GM18502 (cell line): ENCODE measurements around the gene PTX4.

Experiments used
- ATAC-seq: cut with Tn5 transposase; IDR thresholded peaks from one replicate; pipeline ENCODE4 v1.9.1; 2021; ENCODE audit warnings: mild to moderate bottlenecking; ENCODE audit not compliant: unreplicated experiment, poor library complexity

PTX4 gene

DNA sequence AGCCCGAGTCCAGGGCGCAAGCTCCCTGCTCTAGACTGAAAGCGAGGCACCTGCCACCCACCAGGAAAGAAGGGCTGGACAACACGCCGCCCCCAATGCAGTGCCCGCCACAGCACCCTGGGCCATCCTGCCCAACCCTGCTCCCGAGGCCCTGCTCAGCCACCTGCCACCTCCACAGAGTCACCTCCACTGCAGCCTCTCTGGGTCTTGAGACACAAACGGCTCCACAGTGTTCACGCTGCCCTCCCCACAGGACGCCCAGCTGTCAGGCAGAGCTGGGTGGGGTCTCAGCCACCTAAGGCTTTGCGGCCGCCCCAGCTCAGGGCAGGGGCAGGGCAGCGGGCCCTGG, 23.2 kb downstream of the PTX4 start:
- no peak for ATAC-seq

DNA sequence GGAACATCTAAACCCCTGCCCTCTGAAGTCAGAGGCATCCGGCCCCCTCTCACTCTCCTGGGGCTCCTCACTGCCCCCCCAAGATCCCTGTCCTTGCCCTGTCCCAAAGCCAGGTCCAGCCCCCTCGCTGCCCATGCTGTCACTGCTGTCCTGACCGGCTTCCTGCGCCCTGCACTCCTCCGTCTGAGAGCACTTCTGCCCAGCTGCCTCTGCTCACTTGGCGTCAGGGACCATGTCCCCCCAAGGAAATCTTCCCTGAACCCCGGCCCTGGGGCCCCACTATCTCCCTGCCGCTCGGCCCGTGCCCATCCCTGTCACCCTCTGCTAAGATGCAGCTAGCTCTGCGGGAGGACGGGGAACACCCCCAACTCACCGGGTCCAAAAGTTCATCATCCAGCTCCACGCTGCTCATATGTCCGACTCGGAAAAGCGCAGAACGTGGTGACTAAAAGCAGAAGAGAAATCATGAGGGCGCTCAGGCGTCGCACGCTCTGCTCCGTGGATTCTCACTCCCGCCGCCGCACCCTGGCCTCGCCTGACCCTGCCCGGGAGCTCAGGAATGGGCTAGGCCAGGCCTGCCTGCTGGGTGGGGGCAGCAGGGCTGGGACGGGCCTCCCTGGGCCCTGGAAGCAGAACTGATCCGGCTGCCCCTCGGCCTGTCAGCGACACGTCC, 23.7 kb downstream of the PTX4 start:
- no peak for ATAC-seq

DNA sequence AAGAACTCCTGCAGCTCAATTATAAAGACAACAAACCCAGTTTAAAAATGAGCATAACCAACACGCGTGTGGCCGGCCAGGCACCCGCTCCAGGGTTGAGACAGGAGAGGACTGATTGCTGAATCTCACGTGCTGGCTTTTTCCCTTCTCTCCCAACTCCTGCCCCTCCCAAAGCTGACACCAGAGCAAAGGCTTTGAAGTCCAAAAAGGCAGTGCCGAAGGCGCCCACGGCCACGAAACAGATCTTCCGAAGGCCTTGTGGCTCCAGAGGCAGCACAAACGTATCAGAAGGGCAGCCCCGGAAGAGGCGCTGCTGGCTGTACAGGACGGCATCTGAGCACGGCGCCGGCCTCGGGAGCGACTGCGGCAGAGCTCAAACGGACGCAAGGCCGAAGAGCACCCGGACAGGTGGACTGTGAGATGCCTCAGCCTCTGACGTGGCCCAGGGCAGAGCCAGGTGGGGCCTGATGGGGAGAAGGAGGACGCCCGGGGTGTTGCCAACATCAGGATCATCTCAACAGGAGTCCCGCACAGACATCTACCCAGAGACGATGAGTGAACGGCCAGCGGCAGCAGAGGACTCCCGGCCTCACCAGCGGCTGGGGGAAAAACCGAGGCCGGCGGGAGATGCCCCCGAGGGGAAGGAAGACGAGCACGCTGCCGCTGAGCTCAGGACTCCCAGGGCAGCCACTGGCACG, 24.4 kb downstream of the PTX4 start:
- no peak for ATAC-seq

DNA sequence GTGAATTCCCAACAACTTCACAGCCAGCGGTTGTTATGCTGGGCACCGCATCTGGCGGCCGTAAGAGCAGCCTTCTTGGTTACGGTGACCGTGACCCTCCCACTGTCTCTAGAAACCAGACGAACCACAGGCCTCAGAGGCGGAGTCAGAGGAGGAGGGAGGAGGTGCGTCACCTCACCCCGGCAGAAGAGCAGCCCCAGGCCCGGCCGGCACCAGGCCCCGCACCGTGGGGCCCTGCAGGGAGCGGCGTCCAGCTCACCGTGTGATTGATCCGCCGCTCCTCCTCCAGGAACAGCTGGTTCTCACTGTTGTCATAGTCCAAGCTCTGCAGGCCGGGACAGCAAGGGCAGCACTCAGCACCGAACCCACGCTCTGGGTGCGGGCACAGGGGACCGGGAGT, 27.6 kb downstream of the PTX4 start:
- ATAC-seq, result no peak

DNA sequence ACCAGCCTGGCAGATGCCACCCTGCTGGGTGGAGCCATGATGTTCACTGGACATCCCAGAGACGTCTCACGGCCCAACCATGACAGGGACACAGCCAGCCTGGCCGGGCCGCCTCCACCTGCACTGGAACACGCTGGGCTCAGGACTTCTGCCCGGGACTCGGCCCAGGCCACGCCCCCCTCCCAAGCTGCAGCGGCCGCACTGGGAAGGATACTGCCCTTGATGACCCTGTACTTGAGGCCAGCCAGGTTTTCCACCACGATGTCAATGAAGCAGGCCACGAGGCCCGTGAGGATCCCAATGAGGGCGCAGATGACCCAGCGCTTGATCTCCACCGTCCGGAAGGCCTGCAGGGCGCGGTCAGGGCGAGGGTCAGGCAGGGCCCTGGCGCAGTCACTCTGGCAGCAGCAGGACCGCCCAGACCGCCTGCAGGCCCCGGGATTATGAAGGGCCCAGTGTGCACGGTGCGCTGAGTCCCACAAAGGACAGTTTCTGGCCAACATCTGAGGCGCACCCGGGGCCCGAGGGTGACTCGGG, 28.1 kb downstream of the PTX4 start:
- no peak for ATAC-seq

DNA sequence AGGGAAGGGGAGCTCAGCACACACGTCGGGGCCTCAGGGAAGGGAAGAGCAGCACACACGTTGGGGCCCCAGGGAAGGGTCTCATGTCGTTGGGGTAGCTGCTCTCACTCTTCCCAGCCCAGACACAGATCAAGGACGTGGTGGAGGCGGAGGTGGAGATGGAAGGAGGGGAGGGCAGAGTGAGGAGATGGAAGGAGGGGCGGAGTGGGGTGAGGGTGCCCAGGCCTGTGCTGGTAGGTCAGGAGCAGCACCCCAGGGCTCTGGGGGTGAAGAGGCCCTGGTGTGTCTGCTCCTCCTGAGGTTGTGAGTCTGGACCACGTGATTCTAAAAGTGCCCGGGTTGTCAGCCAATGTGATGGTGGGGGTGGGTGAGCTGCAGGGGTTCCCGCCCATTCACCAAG, 28.8 kb downstream of the PTX4 start:
- no peak for ATAC-seq

DNA sequence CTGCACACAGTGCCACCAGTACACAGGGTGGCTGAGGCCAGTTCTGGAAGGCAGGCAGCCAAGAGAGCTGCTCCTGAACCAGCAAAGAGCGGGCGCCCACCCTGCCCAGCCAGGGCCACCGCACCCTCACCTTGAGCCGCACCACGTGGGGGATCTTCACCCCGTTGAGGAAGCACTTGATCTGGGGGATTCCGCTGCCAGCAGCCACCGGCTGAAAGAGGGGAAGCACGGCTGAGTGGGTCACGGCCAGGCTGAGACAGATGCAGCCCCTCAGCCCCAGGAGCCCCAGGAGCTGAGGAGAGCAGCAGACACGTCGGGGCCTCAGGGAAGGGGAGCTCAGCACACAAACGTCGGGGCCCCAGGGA, 29.8 kb downstream of the PTX4 start:
- ATAC-seq, result no peak

DNA sequence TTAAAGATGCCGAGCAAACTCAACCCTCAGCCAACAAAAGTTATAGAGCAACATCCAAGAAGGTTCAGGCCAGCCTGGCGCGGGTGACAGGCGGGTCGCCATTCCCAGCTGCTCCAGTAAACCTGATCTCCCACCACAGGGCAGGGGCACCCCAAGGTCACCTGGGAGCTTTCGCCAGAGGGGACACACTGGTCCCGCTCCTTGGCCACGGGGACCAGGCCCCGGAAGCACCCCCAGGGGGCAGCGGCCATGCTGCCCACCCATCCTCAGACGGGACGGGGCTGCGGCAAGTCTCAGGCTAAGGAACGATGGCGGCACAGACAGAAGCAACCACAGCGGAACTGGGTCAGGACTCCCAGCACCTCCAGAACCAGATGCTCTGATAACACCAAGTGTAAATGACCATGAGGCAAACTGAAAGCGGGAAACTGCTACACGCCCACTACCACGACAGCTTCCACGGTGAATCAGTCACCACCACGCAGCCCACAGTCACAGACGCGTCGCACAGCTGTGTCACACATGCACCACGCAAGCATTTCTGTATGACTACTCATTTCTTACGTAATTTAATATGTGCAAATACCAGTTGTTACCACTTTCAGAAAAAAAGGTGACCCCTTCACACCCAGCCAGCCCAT, 30.3 kb downstream of the PTX4 start:
- ATAC-seq, result no peak

DNA sequence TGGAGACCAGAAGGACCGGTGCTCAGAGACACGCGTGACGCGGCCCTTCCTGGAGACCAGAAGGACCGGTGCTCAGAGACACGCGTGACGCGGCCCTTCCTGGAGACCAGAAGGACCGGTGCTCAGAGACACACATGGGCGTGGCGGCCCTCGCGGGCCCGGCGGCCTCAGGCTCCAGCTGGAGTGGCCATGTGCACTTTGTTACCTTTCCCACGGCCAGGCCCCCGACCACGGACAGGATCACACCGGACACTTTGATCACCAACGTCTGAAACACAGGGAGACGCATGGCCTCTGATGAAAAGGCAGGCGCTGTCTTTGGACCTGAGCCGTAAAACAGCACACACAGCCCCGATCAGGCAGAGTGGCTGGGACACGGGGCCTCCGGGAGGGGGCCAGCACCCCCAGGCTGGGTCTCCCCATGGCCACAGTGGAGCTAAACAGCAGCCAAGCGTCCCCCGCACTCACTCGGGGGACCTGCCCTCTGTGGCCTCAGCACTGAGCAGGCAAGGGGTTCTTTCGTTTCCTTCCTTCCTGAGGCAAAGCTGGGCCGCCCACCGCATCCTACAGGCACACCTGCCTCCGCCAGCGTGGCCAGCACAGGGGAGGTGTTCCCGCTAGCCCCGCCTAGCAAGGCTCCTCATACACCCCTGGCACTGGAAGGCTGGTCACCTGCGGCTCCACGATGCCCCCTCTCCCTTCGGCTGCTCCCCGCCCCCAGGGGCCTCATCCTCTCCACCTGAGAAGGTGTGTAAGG, 31.1 kb downstream of the PTX4 start:
- ATAC-seq, result no peak

DNA sequence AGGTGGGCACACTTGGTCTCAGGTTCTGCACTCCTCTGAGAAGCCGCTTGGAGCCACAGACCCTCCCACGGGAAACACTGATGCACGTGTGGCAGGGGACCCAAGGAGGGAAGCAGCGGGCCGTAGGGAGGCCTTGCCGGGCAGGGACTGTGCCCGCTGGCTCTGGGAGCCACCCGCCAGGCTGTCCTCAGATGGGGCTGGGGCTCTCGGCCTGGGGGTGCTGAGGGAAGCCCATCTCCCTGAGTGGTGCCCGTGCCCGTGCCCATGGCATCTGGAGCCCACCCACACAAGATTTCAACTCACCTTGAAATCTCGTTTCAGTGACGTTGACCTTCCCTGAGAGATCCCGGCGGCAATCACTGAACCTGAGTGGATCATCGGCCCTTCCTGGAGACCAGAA, 31.8 kb downstream of the PTX4 start:
- ATAC-seq, result no peak

DNA sequence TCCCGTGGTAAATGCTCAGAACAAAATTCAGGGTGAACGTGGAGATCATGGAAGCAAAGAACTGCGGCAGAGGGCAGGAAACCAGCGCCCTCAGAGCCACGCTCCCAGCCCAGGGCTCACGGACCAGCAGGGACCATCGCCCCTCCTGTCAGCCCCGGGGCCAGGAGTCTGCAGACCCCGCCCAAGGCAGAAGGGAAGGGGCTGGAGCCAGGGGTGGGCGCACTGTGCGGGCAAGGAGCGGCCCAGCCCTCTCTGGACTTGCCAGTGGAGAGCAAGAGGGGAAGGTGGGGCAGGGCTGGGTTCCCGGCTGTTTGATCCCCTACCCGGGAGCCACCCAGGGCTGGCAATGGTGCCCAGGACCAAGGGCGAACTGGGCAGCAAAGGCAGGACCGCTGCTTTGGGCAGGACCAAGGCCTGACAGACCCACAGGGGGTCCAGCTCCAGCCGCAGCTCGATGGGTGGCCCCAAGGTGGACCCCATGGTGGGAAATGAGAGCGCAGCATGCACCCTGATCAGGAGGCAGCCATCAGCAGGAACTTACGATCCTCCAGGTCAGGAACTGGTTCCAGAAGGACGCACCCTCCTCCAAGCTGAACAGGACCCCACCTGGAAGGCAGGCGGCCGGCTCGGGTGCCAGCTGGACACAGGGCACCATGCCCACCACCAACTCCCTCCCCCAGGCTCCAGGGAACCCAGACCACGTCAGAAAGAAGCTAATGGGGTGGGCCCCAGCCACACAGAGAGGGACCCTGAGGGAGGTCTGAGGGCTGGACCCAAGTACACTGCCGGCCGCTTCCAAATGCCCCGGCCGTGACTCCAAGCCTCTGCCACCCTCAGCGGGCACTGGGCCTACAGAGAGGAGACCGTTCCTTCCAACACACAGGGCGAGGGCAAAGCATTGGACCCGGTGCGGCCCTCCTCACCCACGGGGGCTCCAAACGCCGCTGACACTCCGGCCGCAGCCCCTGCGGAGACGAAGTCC, 33.3 kb downstream of the PTX4 start:
- ATAC-seq, result no peak

DNA sequence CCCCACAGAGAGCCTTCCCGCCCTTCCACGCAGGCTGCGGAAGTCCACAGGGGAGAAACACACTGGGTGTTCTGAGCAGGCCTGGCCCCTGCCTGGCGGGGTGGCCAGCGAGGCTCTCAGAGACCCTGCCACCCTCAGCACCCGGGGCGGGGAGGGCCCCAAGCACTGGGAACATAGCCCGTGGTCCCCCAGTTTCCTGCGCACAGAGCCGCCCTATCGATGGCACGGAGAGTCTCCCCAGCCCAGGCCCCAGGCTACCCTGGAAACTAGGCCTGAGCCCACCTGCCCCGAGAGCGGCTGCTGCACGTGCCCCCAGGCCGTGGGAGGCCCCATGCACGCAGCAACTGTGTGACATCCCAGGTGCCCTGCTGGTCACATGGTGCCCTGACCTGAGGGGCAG, 34.2 kb downstream of the PTX4 start:
- no peak for ATAC-seq

DNA sequence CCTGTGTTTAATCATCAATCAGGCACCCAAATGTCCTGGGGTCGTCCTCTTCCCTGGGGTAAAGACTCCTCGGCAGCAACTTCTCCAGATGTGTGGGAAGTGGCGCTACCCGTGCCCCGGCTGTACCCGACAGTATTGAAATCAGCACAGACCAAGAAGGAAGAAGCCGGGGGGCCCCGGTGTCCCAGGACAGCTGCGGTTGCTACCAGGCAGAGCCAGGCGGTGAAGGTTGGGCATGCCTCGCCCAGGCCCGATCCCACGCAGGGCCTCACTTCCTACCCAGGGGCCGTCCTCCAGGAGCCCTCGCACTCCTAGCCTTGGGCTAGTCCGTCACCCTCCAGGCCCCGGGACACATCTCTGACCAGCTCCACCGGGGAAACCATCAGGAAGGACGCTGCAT, 35.4 kb downstream of the PTX4 start:
- no peak for ATAC-seq

DNA sequence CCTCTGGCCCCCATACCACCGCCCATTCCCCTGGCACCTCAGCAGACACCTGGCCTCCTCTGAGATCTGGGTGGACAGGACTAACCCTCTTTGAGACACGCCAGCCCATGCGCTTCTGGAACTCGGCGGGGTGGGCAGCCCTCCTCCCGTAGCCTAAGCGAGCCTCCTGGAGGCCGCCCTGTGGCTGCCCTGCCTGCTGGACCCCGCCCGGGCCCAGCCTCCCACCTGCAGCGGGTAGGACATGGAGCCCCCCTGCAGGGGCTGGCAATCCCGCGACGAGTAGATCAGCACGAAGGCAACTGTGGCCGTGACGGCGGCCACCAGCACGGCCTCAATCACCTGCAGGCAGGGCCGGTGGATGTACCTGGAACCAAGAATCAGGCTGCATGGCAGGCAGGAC, 36.2 kb downstream of the PTX4 start:
- ATAC-seq, result no peak

DNA sequence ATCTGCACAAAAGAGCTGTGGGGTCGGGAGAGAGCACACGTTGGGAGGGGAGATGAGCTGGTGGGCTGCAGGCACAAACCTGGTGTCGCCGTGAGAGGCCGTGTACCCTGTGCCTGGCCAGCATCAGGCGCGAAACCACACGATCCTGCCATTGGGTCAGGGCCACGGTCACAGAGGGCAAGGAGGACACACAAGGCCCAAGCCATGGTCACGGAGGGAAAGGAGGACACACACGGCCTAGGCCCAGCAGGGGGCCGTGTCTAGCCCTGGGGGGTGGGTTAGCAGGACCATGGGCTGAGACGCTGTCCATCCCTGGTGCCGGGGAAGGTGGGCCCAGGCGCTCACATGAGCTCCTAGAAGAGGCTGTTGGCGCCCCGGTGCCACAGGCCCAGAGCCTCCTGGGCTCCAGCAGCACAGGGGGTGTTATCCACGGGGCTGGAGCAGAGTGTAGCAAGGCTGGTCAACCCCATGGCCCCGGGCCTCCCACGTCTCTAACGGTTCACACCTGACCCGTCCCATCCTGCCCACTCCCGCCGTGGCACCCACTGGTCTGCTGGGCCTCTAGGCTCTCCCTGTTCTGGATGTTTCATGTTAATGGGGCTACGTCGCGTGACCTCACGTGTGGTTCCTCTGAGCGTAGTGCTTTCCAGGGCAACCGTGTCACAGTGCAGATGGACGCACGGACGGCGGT, 36.9 kb downstream of the PTX4 start:
- ATAC-seq, result no peak

DNA sequence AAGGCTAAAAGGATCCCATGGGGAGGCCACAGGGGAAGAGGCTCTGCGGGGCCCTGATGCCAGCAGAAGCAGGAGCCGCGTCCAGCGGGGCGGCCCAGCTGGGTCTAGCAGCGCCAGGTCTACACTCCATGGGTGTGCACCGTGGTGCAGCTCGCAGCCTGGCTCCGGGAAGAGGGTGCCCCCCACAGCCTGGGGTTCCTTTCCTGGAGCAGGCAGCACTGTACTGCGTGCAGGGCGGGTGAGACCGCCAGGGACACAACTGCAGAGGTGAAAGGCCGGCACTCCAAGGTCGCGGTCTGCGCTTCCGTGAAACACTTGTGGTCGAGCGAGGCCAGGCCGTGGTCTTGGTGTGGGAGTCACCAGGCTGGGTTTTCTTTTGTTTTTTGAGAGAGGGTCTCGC, 37.9 kb downstream of the PTX4 start:
- ATAC-seq, result no peak

DNA sequence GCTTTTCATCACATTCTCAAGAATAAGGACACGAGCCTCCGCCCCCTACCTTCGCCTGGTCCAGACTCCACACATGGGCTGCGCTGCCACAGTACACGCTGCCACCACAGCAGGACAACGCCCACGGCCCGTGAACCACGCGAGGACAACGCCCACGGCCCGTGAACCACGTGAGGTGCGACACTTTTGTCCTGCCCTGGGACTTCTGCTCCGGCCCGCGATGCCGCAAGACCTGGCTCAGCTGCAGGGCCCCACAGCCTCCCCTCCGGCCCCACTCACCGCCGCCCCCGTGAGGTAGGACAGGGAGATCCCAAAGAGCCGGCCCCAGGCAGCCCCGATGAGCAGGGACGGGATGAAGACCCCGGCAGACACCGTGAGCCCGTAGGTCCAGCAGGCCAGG, 38.5 kb downstream of the PTX4 start:
- ATAC-seq, result no peak

DNA sequence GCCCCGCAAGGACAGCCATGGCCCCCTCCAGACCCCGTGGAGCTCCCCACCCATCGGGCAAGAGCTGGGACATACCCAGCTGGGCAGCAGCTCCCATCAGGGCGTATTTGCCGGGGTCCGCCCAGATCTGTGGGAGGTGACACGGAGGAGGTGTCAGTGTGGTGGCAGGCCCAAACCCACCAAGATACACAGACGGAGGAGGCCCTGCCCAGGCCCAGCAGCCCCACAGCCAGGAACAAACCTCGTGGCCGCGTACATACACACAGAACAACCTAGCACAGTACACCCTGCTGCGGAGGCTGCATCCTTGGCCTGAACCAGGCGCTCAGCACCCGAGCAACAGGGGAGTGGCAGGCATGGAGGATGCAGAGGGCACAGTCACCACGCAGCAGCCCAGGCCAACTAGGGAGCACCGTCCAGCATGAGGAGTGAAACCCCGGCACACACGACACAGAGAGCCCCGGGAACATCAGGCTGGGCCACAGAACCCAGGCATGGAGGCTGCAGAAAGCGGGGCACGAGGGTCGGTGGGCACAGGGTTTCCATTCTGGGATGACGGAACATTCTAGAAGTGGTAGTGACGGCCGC, 39.4 kb downstream of the PTX4 start:
- no peak for ATAC-seq

DNA sequence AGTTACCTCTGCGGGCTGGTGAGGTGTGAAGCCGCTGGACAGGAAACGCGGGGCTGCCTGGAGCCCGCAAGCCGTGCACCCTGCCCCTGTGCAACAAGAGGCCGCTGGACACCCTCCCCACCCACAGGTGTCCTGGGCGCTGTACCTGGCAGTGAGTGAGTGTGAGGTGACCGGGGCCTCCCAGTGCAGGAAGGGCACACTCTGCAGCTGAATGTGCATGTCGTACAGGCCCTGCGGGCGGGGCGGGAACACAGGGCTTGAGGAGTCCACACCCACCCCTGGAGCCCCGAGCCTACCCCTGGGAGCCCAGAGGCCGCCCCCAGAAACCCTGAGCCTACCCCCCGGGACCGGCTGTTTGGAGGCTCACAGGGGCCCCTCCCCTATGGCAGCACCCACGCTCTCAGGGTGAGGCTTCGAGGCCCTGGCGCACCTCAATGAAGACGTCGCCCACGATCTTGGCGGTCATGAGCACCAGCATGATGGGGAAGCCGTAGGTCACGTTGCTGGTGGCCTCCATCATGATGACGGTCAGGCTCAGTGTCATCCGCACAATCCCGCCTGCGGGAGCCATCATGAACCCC, 40.1 kb downstream of the PTX4 start:
- no peak for ATAC-seq
